ENCODE measurements around the gene SLC13A5. TPM values are rescaled to one million over a fixed set of nuclear protein-coding genes. Genes with fewer than 3 reads are reported as not detected.

SLC13A5 gene
- total RNA-seq, 1 experiment from 2014 or later, result not detected

GRCh38 chr17:6684881-6685767 lies 28.0 kb downstream of the SLC13A5 start:
- POLR2A ChIA-PET, result no interaction called here
- Mint-ChIP-seq H3K4me1 (ENCODE audit: insufficient read depth, unreplicated experiment) (peaks cover 6% of the 10 kb centered on the region), H3K4me3 (ENCODE audit: unreplicated experiment) (no peak overlapping the region), H3K27me3 (ENCODE audit: insufficient read depth, unreplicated experiment) (no peaks in the 10 kb centered on the region), H3K9me3 (ENCODE audit: unreplicated experiment) (no peaks in the 10 kb centered on the region), H3K36me3 (ENCODE audit: insufficient read depth, unreplicated experiment) (no peaks in the 10 kb centered on the region), H3K27ac (ENCODE audit: low read depth, unreplicated experiment) (no peak overlapping the region)
- intact Hi-C loops (cut with micrococcal nuclease), result no loop called here
- no peak for TF ChIP-seq CTCF (IDR thresholded peaks at IDR 0.05; ENCODE audit: unreplicated experiment)
- no peak for DNase-seq (ENCODE audit: unreplicated experiment)
- CTCF ChIA-PET, result no interaction called here
- BruUV-seq (replicated peaks), result no TSS peak

DNA sequence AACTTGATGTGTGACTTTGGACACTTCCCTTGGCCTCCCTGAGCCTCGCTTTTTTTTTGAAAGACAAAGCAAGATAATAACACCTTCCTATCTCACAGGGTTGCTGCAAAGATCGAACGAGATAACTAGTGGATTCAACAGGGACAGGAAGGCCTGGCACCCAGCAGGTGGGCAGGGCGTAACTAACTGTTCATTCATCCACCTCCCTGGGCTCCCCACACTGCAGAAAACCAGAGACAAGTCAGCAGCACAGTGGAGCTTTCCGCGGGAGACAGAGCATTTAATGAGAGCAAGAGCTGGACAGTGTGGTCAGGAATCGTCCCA lies 28.7 kb downstream of the SLC13A5 start:
- H3K4me3 Mint-ChIP-seq (ENCODE audit: unreplicated experiment), result no peak overlapping the region
- BruUV-seq (replicated peaks), result no TSS peak
- ChIA-PET CTCF (interaction anchor here (0.7 kb wide), 1 partner anchor 9 kb away, joined by 4 read pairs; no protein-coding TSS in a partner anchor), POLR2A (no interaction called here)
- no peaks in the 10 kb centered on the region for H3K36me3 Mint-ChIP-seq (ENCODE audit: insufficient read depth, unreplicated experiment)
- H3K9me3 Mint-ChIP-seq (ENCODE audit: unreplicated experiment), result no peaks in the 10 kb centered on the region
- DNase-seq (ENCODE audit: unreplicated experiment), result no peak
- H3K27ac Mint-ChIP-seq (ENCODE audit: low read depth, unreplicated experiment), result no peak overlapping the region
- H3K4me1 Mint-ChIP-seq (ENCODE audit: insufficient read depth, unreplicated experiment), result peaks cover 6% of the 10 kb centered on the region
- TF ChIP-seq CTCF (IDR thresholded peaks at IDR 0.05; ENCODE audit: unreplicated experiment), result no peak
- intact Hi-C loops (cut with micrococcal nuclease), result no loop called here
- no peaks in the 10 kb centered on the region for H3K27me3 Mint-ChIP-seq (ENCODE audit: insufficient read depth, unreplicated experiment)

DNA sequence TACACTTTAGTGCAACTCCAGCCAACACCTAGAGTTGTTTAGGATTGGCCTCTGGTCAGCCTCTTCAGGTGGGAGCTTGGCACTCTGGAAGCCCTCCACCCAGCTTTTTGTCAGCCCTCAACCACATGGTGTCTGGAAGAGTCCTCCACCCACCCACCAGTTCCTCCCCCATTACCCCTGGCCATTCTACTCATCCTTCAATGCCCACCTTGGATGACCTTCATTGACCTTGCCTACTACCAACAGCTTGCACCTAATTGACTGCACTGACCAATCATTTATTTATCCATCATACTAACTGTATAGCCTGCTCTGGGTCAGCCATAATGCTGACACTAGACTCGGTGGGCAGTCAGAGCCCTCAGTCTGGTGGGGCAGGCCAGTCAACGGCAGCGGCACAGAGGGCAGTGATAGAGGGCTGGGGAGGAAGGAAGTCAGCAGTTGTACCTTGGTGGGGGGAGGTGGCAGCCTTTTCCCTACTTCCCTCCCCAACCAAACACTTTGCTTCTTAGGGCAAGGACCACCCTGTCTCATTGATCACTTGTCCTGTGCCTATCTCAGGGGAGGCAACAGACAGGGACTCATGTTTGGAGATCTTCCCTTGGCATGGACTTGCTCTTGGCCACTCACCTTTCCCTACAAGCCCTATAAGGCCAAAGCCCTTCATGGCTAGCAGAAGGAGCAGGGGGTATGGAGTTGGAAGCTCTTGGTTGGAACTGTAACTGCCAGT lies 29.3 kb downstream of the SLC13A5 start:
- CTCF ChIA-PET, result interaction anchor here (0.6 to 1.1 kb wide), 3 partner anchors 9 to 614 kb away, joined by 3 to 8 read pairs (median 4); no protein-coding TSS in a partner anchor
- Mint-ChIP-seq H3K9me3 (ENCODE audit: unreplicated experiment) (no peaks in the 10 kb centered on the region), H3K36me3 (ENCODE audit: insufficient read depth, unreplicated experiment) (no peaks in the 10 kb centered on the region), H3K4me3 (ENCODE audit: unreplicated experiment) (no peak overlapping the region), H3K4me1 (ENCODE audit: insufficient read depth, unreplicated experiment) (peaks cover 6% of the 10 kb centered on the region), H3K27ac (ENCODE audit: low read depth, unreplicated experiment) (no peak overlapping the region), H3K27me3 (ENCODE audit: insufficient read depth, unreplicated experiment) (no peaks in the 10 kb centered on the region)
- intact Hi-C loops (cut with micrococcal nuclease), result no loop called here
- no peak for TF ChIP-seq CTCF (IDR thresholded peaks at IDR 0.05; ENCODE audit: unreplicated experiment)
- POLR2A ChIA-PET, result interaction anchor here (1.2 kb wide), 1 partner anchor 9 kb away, joined by 4 read pairs; no protein-coding TSS in a partner anchor
- BruUV-seq (replicated peaks), result no TSS peak
- DNase-seq (ENCODE audit: unreplicated experiment), result no peak

DNA sequence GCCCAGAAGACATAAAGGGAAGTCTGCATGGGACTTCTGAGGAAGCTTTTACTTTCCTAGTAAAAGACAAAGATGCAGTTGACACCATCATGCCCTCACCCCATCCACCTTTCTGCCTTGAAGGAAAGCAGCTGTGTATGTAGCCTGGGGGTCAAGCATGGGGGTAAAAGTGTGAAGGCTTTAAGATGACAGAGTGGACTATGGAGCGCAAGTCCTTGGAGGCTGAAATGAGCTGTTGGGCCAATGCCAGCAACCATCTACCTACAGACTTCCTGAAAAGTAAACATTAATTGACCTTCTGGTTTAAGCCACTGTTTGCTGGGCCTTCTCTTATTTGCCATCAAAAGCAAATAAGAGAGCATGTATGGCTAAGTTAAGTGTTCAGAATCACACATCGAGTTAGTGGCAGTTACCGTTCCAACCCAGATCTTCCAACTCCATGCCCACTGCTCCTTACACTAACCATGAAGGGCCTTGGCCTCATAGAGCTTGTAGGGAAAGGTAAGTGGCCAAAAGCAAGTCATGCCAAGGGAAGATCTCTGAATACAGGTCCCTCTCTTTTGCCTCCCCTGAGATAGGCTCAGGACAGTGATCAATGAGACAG lies 30.0 kb downstream of the SLC13A5 start:
- ChIA-PET CTCF (interaction anchor here (0.6 to 1.1 kb wide), 3 partner anchors 11 to 614 kb away, joined by 3 to 8 read pairs (median 3); no protein-coding TSS in a partner anchor), POLR2A (interaction anchor here (1.2 kb wide), 1 partner anchor 8 kb away, joined by 4 read pairs; no protein-coding TSS in a partner anchor)
- TF ChIP-seq CTCF (IDR thresholded peaks at IDR 0.05; ENCODE audit: unreplicated experiment), result no peak
- H3K27ac Mint-ChIP-seq (ENCODE audit: low read depth, unreplicated experiment), result no peak overlapping the region
- no peak for DNase-seq (ENCODE audit: unreplicated experiment)
- intact Hi-C loops (cut with micrococcal nuclease), result no loop called here
- no peaks in the 10 kb centered on the region for H3K27me3 Mint-ChIP-seq (ENCODE audit: insufficient read depth, unreplicated experiment)
- H3K4me1 Mint-ChIP-seq (ENCODE audit: insufficient read depth, unreplicated experiment), result peaks cover 6% of the 10 kb centered on the region
- H3K36me3 Mint-ChIP-seq (ENCODE audit: insufficient read depth, unreplicated experiment), result no peaks in the 10 kb centered on the region
- no peak overlapping the region for H3K4me3 Mint-ChIP-seq (ENCODE audit: unreplicated experiment)
- no peaks in the 10 kb centered on the region for H3K9me3 Mint-ChIP-seq (ENCODE audit: unreplicated experiment)
- no TSS peak for BruUV-seq (replicated peaks)

Data from MCF 10A (cell line).